OCI-M2 (cell line): ENCODE measurements around the gene YIPF1.
"Not testable (repeated sequence)": the region's sequence is repeated elsewhere in the genome, so short reads cannot be mapped to it uniquely, and the experiment has no call there.

Source experiments
- DNase-seq: peaks from one replicate; lab custom pipeline; 2025; ENCODE audit not compliant: unreplicated experiment; lab: John Stamatoyannopoulos, UW

The YIPF1 gene

DNA sequence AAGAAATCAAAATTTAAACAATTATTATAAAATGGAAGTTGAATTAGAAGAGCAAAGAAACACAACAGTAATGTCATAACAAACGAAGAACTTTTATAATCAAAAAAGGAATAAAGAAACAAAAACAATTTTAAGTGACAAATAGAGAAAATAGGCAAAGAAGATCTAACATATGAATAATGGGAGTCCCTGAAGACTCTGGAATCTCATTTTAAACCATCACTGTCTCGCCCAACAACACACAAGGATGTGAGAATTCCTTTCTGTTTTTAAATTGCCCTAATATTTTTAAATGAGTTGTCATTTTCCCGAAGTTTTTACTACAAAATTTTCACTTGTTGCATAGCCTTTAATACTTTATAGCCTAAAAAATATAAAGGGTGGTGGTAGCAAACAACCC, 47.2 kb downstream of the YIPF1 start:
- no peak for DNase-seq

DNA sequence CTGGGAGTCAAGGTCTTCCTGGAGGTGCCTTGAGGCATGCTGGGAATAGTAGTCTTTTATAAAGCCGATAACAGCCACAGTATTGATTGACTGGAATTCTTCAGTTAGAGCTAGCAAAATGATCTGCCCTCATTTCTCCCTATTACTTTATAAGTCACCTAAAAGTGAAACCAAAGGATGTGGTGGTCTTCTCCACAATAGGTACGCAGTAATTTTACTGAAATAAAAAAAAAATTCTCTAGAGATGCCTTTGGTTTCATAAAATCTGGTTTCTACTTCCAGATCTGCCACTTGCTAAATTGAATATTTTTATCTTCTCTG, 51.0 kb downstream of the YIPF1 start:
- DNase-seq = no peak

- DNase-seq = peak; percentile 50
Observed at GRCh38 chr1:53837924-53838653, 51.5 kb downstream of the YIPF1 start, which contains the start of gene NDC1. Gene NDC1, minus strand, starts transcription at chr1:53838296. Its CDS starts 35 bp downstream, at chr1:53838261.

- no peak for DNase-seq
Observed at GRCh38 chr1:53837646-53837923, 52.0 kb downstream of the YIPF1 start.

DNA sequence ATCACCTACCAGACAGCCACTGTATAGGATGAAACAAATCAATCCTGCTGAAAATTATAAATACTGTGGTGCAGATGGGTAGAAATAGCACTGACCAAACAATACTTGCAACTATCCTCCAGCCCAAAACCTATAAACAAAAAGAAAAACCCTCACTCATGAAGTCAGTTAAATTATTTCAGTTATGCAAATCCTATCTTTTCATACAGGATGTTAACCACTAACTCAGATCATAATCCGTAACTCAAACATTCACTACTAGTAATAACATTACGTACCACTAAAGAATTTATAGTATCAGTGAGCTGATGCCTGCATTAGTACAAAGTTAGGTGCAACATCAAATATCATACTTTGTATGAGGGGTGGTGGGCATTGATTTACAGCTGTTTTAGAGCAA, 54.1 kb downstream of the YIPF1 start:
- DNase-seq = no peak

GRCh38 chr1:53834776-53835175, 54.8 kb downstream of the YIPF1 start:
- DNase-seq = no peak

- DNase-seq = no peak
Observed at GRCh38 chr1:53833393-53833792, 56.2 kb downstream of the YIPF1 start.

GRCh38 chr1:53826367-53826766, 63.2 kb downstream of the YIPF1 start:
- no peak for DNase-seq

DNA sequence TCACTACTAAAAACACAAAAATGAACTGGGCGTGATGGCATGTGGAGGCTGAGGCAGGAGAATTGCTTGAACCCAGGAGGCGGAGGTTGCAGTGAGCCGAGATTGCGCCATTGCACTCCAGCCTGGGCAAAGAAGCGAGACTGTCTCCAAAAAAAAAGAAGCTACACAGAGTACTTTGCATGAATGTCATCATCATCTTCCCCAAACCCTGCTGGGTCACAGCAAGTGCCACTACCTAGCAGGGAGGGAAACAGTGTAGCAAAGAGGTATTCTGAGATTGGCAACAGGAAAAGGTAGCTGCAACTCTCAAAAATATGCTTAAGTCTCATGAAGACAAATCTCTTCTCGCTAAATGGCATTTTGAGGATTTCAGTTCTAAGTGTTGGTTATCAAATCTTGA, 64.3 kb downstream of the YIPF1 start:
- no peak for DNase-seq

DNA sequence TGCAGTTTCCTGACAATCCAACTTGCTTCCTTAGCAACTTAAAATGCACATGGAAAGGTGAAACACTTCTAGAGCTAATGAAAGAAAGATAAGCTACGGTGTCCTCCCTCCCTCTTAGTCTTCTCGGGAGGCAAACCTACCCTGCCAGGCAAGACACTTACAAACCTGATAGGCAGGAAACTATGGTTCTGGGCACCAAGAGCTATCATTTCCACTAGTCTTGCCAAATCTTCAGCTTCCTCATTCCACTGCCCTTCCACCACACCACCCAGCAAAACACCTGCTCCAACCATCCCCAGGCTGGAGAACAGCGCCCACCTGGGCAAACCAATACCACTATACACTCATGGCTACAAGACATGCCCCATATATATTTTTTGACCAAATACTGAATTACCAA, 66.7 kb downstream of the YIPF1 start:
- DNase-seq = no peak

GRCh38 chr1:53821380-53821779, 68.2 kb downstream of the YIPF1 start:
- DNase-seq = no peak

- no peak for DNase-seq
Observed at GRCh38 chr1:53819387-53819786, 70.2 kb downstream of the YIPF1 start.

DNA sequence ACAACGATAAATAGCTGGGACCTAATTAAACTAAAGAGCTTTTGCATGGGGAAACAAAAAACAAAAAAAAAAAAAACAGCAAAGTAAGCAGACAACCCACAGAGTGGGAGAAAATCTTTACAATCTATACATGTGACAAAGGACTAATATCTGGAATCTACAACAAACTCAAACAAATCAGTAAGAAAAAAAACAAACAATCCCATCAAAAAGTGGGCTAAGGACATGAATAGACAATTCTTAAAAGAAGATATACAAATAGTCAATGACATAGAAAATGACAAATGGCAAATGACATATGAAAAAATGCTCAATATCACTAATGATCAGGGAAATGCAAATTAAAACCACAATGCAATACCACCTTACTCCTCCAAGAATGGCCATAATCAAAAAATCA, 73.0 kb downstream of the YIPF1 start:
- not testable (repeated sequence) for DNase-seq

DNA sequence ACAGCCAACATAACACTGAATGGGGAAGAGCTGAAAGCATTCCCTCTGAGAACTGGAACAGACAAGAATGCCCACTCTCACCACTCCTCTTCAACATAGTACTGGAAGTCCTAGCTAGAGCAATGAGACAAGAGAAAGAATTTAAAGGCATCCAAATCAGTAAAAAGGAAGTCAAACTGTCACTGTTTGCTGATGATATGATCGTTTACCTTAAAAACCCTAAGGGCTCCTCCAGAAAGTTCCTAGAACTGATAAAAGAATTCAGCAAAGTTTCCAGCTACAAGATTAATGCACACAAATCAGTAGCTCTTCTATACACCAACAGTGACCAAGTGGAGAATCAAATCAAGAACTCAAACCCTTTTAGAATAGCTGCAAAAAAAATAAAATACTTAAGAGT, 74.1 kb downstream of the YIPF1 start:
- not testable (repeated sequence) for DNase-seq

DNA sequence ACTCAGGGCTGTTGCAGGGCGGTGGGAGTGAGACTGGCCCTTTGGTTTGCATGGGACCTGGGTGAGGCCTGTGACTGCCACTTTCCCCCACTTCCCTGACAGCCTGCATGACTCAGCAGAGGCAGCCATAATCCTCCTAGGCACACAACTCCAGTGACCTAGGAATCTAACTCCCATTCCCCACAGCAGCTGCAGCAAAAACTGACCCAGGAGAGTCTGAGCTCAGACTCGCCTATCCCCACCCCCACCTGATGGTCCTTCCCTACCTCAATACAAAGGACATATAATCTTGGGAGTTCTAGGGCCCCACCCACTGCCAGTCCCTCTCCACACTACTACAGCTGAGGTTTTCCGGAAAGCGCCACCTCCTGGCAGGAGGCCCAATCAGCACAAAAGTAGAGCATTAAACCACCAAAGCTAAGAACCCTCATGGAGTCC, 78.2 kb downstream of the YIPF1 start:
- DNase-seq = no peak

- DNase-seq = no peak
Observed at GRCh38 chr1:53810497-53810896, 79.1 kb downstream of the YIPF1 start.

- no peak for DNase-seq
Observed at GRCh38 chr1:53810007-53810406, 79.6 kb downstream of the YIPF1 start.

DNA sequence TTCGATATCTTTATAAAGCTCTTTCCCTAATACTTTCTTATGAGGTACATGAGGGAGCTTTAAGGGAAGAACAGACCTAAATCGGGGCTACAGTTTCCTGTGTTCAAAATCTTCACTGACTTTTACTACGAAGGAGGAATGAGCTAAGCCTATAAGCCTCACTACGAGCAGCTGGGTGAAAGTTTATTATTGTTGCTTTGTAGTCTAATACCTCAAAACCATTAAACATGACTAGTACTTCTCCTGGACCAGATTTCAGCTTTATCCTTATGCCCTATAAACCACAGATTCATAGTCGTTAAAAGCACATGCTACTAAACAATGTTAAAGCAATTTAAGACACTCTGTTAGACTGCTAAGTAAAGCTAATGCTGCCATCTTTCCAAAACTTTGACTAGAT, 81.7 kb downstream of the YIPF1 start:
- no peak for DNase-seq

DNA sequence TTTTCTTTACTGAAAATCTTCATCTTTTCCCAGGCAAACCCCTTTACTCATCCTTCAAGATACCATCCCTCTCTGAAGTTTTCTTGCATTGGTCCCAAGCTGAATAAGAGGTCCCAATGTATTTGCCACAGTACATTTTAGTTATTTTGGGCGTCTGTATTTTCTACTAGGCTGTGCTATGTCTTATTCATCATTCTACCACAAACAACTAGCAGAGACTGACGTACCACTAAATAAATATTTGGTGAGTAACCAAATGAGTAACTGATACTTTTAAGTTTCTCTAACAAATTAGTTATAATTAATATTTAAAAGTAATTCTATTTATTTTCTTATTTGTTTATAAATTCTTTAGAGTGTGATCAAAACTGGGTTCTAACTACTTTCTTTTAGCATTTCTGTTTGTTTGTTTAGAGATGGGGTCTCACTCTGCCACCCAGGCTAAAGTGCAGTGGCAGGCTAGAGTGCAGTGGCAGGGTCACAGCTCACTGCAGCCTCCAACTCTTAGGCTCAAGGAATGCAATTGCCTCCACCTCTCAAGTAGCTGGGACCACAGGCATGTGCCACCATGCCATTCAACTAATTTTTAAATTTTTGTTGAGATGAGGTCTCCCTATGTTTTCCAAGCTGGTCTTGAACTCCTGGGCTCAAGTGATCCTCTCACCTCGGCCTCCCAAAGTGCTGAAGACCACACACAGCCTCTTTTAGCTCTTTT, 84.6 kb downstream of the YIPF1 start:
- no peak for DNase-seq

GRCh38 chr1:53804181-53804580, 85.4 kb downstream of the YIPF1 start:
- no peak for DNase-seq
